Stimulated activated naive CD8-positive, alpha-beta T cell treated with anti-CD3 and anti-CD28 coated beads, Interleukin-15, Interleukin-2, amounts not matched to agents 100 U/mL and 50 U/mL, for 24 hours (primary cell): Measurements from ENCODE around the gene DHTKD1.
A peak's percentile ranks its signal among the peaks of the same experiment; 100 is the strongest.

Experiments used
- ATAC-seq: fragments of 150-1000 bp; cut with Tn5 transposase; one replicate; pipeline ENCODE4 v1.10.0; 2021
- DNase-seq: peaks from one replicate; pipeline ENCODE4 v3.0.0; 2021

The DHTKD1 gene

GRCh38 chr10:12068449-12069269 is at the start of gene DHTKD1:
TSS of gene DHTKD1 (plus strand) at chr10:12068954. CDS start at chr10:12069034, 80 bp downstream.
- DNase-seq (peak; percentile 100), ATAC-seq (peak; percentile 99)

GRCh38 chr10:12019283-12019971 is 49.3 kb upstream of the DHTKD1 start:
- DNase-seq (no peak), ATAC-seq (no peak)

- DNase-seq (no peak), ATAC-seq (no peak)
These were observed 48.2 kb upstream of the DHTKD1 start for GRCh38 chr10:12020574-12020973.

- ATAC-seq (no peak), DNase-seq (no peak)
These were observed 46.0 kb upstream of the DHTKD1 start for GRCh38 chr10:12022580-12023257.

- DNase-seq (no peak), ATAC-seq (no peak)
These were observed 43.2 kb upstream of the DHTKD1 start for GRCh38 chr10:12025591-12025990.

- ATAC-seq (no peak), DNase-seq (no peak)
These were observed 41.2 kb upstream of the DHTKD1 start for GRCh38 chr10:12027539-12027938.

GRCh38 chr10:12031404-12031803 is 37.4 kb upstream of the DHTKD1 start:
- DNase-seq = no peak
- no peak for ATAC-seq

- ATAC-seq = no peak
- no peak for DNase-seq
These were observed 32.6 kb upstream of the DHTKD1 start for GRCh38 chr10:12036073-12036655.

GRCh38 chr10:12041766-12042408 is 26.9 kb upstream of the DHTKD1 start:
- DNase-seq (peak; percentile 44), ATAC-seq (peak; percentile 11)

GRCh38 chr10:12042409-12042796 is 26.4 kb upstream of the DHTKD1 start:
- DNase-seq (peak; percentile 63), ATAC-seq (peak; percentile 37)

GRCh38 chr10:12042797-12043651 is 25.7 kb upstream of the DHTKD1 start, which contains the start of gene UPF2:
TSS of gene UPF2 (minus strand) at chr10:12042809. CDS start at chr10:12035423, 7,386 bp downstream.
- DNase-seq (peak; percentile 98), ATAC-seq (peak; percentile 91)

GRCh38 chr10:12045596-12045995 is 23.2 kb upstream of the DHTKD1 start:
- no peak for ATAC-seq
- DNase-seq = no peak

- ATAC-seq (no peak), DNase-seq (no peak)
These were observed 20.2 kb upstream of the DHTKD1 start for GRCh38 chr10:12048547-12048946.

- DNase-seq (no peak), ATAC-seq (no peak)
These were observed 18.2 kb upstream of the DHTKD1 start for GRCh38 chr10:12050528-12050927.

GRCh38 chr10:12051241-12051640 is 17.5 kb upstream of the DHTKD1 start:
- ATAC-seq (no peak), DNase-seq (no peak)

GRCh38 chr10:12055732-12056131 is 13.0 kb upstream of the DHTKD1 start:
- DNase-seq = no peak
- ATAC-seq = no peak

- DNase-seq (no peak), ATAC-seq (no peak)
These were observed 12.0 kb upstream of the DHTKD1 start for GRCh38 chr10:12056748-12057147.

GRCh38 chr10:12061124-12061523 is 7.6 kb upstream of the DHTKD1 start:
- ATAC-seq (no peak), DNase-seq (no peak)

GRCh38 chr10:12062754-12063482 is 5.8 kb upstream of the DHTKD1 start:
- no peak for ATAC-seq
- DNase-seq = no peak

GRCh38 chr10:12063483-12063818 is 5.3 kb upstream of the DHTKD1 start:
- ATAC-seq (no peak), DNase-seq (no peak)
